Sigmoid colon (tissue), 4 donors: ENCODE data around the gene ZNF439.

ENCODE experiments used
- EP300 ChIP-seq, 4 donors: sonication (generic); formaldehyde crosslinking; IDR thresholded peaks; one replicate each; pipeline ENCODE4 v1.6.1; 2017; ENCODE audit warnings: antibody characterized with exemption in 4 of 4
- POLR2A ChIP-seq, 2 donors: fragments of 450-650 bp; IDR thresholded peaks; one replicate each; pipeline ENCODE4 v1.6.1; 2016; ENCODE audit warnings: antibody characterized with exemption in 2 of 2, mild to moderate bottlenecking in 2 of 2, moderate library complexity in 2 of 2
- POLR2AphosphoS5 ChIP-seq, 4 donors: sonication (generic); formaldehyde crosslinking; IDR thresholded peaks; one replicate each; pipeline ENCODE4 v1.6.1; 2017; ENCODE audit warnings: antibody characterized with exemption in 4 of 4
- TF ChIP-seq, protein P1 (sequence below), 4 experiments: fragments of 450-650 bp in 3 of 4; fragments of 200-600 bp in 1 of 4; IDR thresholded peaks; one replicate each; pipeline ENCODE4 v1.5.1; 2016 to 2019; ENCODE audit warnings: antibody characterized with exemption in 4 of 4, mild to moderate bottlenecking in 3 of 4, moderate library complexity in 2 of 4

- TF ChIP-seq, protein P1, sequence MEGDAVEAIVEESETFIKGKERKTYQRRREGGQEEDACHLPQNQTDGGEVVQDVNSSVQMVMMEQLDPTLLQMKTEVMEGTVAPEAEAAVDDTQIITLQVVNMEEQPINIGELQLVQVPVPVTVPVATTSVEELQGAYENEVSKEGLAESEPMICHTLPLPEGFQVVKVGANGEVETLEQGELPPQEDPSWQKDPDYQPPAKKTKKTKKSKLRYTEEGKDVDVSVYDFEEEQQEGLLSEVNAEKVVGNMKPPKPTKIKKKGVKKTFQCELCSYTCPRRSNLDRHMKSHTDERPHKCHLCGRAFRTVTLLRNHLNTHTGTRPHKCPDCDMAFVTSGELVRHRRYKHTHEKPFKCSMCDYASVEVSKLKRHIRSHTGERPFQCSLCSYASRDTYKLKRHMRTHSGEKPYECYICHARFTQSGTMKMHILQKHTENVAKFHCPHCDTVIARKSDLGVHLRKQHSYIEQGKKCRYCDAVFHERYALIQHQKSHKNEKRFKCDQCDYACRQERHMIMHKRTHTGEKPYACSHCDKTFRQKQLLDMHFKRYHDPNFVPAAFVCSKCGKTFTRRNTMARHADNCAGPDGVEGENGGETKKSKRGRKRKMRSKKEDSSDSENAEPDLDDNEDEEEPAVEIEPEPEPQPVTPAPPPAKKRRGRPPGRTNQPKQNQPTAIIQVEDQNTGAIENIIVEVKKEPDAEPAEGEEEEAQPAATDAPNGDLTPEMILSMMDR (IDR thresholded peaks at IDR 0.05), result no peak
- TF ChIP-seq POLR2AphosphoS5 (IDR thresholded peaks at IDR 0.05) (no peak), POLR2A (IDR thresholded peaks at IDR 0.05) (no peak), EP300 (IDR thresholded peaks at IDR 0.05) (no peak)
Measured at GRCh38 chr19:11861301-11861700, 12.8 kb downstream of the ZNF439 start.
